Measurements from ENCODE around the gene HSPBP1.

- TF ChIP-seq CTCF (IDR thresholded peaks at IDR 0.05): no peak
- TF ChIP-seq ZFX (IDR thresholded peaks at IDR 0.05; ENCODE audit: borderline replicate concordance): no peak
Observed at GRCh38 chr19:55303477-55303876, 23.6 kb upstream of the HSPBP1 start.

All from 22Rv1 (cell line).